NCI-H2171 treated with DMSO at 0.1 percent for 48 hours (cell line): ENCODE measurements around the gene PKP1.
"Not testable (repeated sequence)": the region's sequence is repeated elsewhere in the genome, so short reads cannot be mapped to it uniquely, and the experiment has no call there.

Experiments used
- DNase-seq: peaks from one replicate; lab custom pipeline; 2025; lab: John Stamatoyannopoulos, UW

The PKP1 gene

GRCh38 chr1:201282931-201283829 is at the start of gene PKP1:
Gene PKP1, plus strand, starts transcription at chr1:201283506. Its CDS starts 197 bp downstream, at chr1:201283703.
- DNase-seq, result no peak

GRCh38 chr1:201239646-201240045 is 43.7 kb upstream of the PKP1 start:
- not testable (repeated sequence) for DNase-seq

- DNase-seq, result no peak
These were observed 43.1 kb upstream of the PKP1 start for GRCh38 chr1:201240171-201240570.

- no peak for DNase-seq
These were observed 41.6 kb upstream of the PKP1 start for GRCh38 chr1:201241736-201242135.

- DNase-seq, result peak; percentile 55
These were observed 38.2 kb upstream of the PKP1 start for GRCh38 chr1:201245082-201245481.

GRCh38 chr1:201248721-201249559 is 34.4 kb upstream of the PKP1 start:
- no peak for DNase-seq

DNA sequence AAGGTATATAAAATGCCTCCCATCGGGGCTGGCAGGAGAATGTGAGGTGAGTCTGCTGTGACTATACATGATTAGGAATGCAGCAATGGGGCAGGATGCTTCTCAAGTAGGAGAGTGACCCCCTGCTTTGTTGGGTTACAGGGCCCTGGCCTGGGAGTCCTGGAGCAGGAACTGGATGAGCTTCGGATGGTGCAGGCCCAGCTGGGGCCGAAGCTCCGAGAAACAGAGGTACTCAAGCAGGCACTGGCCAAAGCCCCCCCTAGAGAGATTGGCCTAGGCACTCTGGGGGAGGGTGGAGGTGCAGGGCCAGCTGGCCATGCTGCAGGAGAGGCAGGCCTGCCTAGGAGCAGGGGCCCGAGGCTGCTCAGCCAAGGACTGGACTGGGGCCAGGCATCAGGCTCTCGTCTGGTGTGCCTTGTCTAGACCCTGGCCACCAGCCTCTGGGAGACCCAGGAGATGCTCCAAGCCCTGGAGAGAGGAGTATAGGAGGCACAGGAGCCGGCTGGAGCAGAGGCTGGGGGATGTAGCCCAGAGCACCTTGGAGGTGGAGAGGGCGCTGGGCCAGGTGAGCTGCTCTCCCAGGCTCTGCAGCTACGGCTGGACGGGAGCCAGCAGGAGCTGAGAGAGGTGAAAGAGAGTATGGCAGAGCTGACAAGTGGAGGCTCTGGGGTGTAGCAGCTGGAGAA is 32.8 kb upstream of the PKP1 start:
- peak; percentile 6 for DNase-seq

- DNase-seq, result no peak
These were observed 31.9 kb upstream of the PKP1 start for GRCh38 chr1:201251411-201251810.

GRCh38 chr1:201251851-201252430 is 31.4 kb upstream of the PKP1 start:
- DNase-seq, result no peak

DNA sequence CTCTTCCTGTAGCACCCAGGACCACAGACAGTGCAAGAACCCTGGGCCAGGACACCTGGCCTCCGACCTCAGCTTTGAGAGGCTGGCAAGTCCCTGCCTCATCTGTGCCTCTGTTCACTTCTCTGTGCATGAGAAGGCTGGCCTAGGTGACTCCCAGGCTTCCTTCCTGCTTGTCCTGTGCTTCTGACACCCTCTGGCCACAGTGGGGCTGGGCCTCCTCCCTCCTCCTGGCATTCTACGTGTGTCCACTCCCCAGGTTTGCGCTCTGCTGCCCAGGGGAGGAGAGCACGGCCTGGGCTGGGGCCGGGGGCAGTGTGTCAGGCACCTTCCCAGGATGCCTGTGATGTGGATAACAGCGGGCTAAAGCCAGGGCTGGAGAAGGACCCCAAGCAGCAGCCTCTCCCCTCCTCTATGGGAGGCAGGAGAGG is 30.3 kb upstream of the PKP1 start:
- DNase-seq, result no peak

- peak; percentile 71 for DNase-seq
These were observed 29.9 kb upstream of the PKP1 start for GRCh38 chr1:201253411-201253810.

- DNase-seq, result no peak
These were observed 29.2 kb upstream of the PKP1 start for GRCh38 chr1:201253906-201254624.

- peak; percentile 28 for DNase-seq
These were observed 28.5 kb upstream of the PKP1 start for GRCh38 chr1:201254625-201255478.

DNA sequence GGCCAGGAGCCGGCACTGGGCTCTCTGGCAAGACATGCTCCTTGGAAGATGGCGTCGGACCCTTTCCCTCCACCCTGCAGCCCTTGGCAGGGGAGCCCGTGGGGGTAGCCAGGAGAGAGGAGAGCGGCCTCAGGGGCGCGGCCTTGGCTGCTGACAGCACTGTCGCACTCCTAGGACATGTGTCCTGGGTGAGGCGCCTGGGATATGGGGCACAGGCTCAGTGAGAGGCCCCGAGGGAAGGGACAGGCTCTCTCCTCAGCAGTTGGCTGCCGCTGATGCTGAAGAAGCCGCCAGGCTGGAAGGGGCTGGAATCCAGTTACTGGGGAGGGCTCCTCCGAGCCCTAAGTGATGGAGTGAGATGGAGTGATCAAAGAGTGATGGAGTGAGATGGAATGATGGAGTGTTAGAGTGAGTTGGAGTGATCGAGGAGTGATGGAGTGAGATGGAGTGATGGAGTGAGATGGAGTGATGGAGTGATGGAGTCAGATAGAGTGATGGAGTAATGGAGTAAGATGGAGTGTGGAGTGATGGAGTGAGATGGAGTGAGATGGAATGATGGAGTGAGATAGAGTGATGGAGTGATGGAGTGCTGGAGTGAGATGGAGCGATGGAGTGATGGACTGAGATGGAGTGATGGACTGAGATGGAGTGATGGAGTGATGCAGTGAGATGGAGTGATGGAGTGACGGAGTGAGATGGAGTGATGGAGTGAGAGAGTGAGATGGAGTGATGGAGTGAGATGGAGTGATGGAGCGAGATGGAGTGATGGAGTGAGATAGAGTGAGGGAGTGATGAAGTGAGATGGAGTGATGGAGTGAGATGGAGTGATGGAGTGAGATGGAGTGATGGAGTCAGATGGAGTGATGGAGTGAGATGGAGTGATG is 27.6 kb upstream of the PKP1 start:
- no peak for DNase-seq

- DNase-seq, result not testable (repeated sequence)
These were observed 25.2 kb upstream of the PKP1 start for GRCh38 chr1:201258132-201258531.

- no peak for DNase-seq
These were observed 24.5 kb upstream of the PKP1 start for GRCh38 chr1:201258763-201259230.

- no peak for DNase-seq
These were observed 23.6 kb upstream of the PKP1 start for GRCh38 chr1:201259476-201260235.

DNA sequence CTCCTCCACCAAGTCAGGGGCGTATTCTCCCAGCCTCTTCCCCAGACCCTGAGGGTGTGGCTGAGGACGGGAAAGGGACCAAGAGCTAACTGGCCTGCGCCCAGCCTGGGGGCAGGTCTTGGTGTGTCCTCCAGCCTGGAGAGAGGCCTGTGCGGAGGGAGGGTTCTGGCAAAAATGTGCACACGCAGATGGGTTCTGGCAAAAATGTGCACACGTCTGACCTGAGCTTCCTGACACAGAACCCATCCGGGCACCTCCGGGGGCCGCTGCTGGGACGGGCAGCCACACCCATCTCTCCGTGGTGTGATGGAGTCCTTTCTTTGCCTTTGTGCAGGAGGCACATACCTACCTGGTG is 23.1 kb upstream of the PKP1 start:
- DNase-seq, result no peak
